A549 (cell line): ENCODE measurements around the gene WFIKKN1. TPM values are rescaled to one million over a fixed set of nuclear protein-coding genes. Genes with fewer than 3 reads are reported as not detected.
A peak's percentile ranks its signal among the peaks of the same experiment; 100 is the strongest.

Source experiments
- ATAC-seq, 2 experiments: fragments of 200-7000 bp in 1 of 2; fragments of >200 bp in 1 of 2; cut with Nextera tagmentation in 1 of 2; cut with Tn5 transposase in 1 of 2; 3 replicates each; pipeline versions ENCODE4 v1.8.0 to v1.9.1; 2018 to 2020; ENCODE audit warnings: mild to moderate bottlenecking in 1 of 2, moderate library complexity in 1 of 2
- CTCF ChIA-PET: fragments of 300-600 bp; sonication (Branson Sonifier 250); formaldehyde crosslinking; extraction: SDS; loops from one replicate; lab custom pipeline; 2021; ENCODE audit warnings: antibody characterized with exemption, inconsistent platforms; lab: Yijun Ruan, JAX
- POLR2A ChIA-PET: fragments of 350-600 bp; formaldehyde crosslinking; extraction: SDS; loops from one replicate; lab custom pipeline; 2021; ENCODE audit warnings: antibody characterized with exemption, inconsistent platforms; lab: Yijun Ruan, JAX
- DNase-seq, 2 experiments: peaks; one replicate each; pipeline versions ENCODE4 v3.0.0 to v3.0.0-alpha.2; 2011 to 2016; ENCODE audit warnings: low read depth in 1 of 2, low spot score in 1 of 2
- FAIRE-seq: peaks from 2 replicates; lab custom pipeline; 2011; peaks lifted over from hg19 to GRCh38; lab: Jason Lieb, UNC
- H3K27ac ChIP-seq, 2 experiments: fragments of >200 bp; sonication (Bioruptor Twin); formaldehyde crosslinking; 3 replicates each; pipeline ENCODE4 v1.5.1; 2016 to 2017
- H3K4me1 ChIP-seq: fragments of >200 bp; sonication (Bioruptor Twin); formaldehyde crosslinking; 3 replicates; pipeline ENCODE4 v1.6.1; 2016
- H3K4me2 ChIP-seq: fragments of >200 bp; sonication (Bioruptor Twin); formaldehyde crosslinking; 3 replicates; pipeline ENCODE4 v1.6.1; 2016
- H3K4me3 ChIP-seq: fragments of >200 bp; sonication (Bioruptor Twin); formaldehyde crosslinking; 3 replicates; pipeline ENCODE4 v1.5.1; 2016
- H3K9me3 ChIP-seq: fragments of >200 bp; sonication (Bioruptor Twin); formaldehyde crosslinking; 3 replicates; pipeline ENCODE4 v1.6.1; 2016
- ATOH8 ChIP-seq: fragments of 250-450 bp; sonication (Bioruptor Pico); IDR thresholded peaks from 2 replicates; pipeline ENCODE4 v1.5.0; 2020; ENCODE audit warnings: low read depth, mild to moderate bottlenecking, moderate library complexity
- CBX2 ChIP-seq: fragments of 200-600 bp; sonication (generic); IDR thresholded peaks from 2 replicates; pipeline ENCODE4 v1.6.1; 2016; ENCODE audit warnings: low read depth, mild to moderate bottlenecking, borderline replicate concordance
- CBX8 ChIP-seq: fragments of 200-600 bp; sonication (generic); IDR thresholded peaks from 2 replicates; pipeline ENCODE4 v1.6.1; 2016
- CTCF ChIP-seq: fragments of >200 bp; sonication (Bioruptor Twin); formaldehyde crosslinking; IDR thresholded peaks from 3 replicates; pipeline ENCODE4 v1.5.1; 2016
- EHF ChIP-seq: fragments of 250-450 bp; sonication (Bioruptor Pico); IDR thresholded peaks from 2 replicates; pipeline ENCODE4 v1.5.0; 2020; ENCODE audit warnings: mild to moderate bottlenecking
- EP300 ChIP-seq, 2 experiments: fragments of >200 bp; sonication (Bioruptor Twin); formaldehyde crosslinking; IDR thresholded peaks; 2 replicates in 1 of 2; 3 replicates in 1 of 2; pipeline ENCODE4 v1.6.1; 2016 to 2017
- FOXS1 ChIP-seq: fragments of 250-450 bp; sonication (Bioruptor Pico); IDR thresholded peaks from 2 replicates; pipeline ENCODE4 v1.5.0; 2020; ENCODE audit warnings: mild to moderate bottlenecking, moderate library complexity
- HOXB13 ChIP-seq: fragments of 250-450 bp; sonication (Bioruptor Pico); IDR thresholded peaks from 2 replicates; pipeline ENCODE4 v1.5.0; 2020; ENCODE audit warnings: low read depth, mild to moderate bottlenecking, moderate library complexity
- KDM5A ChIP-seq: fragments of 200-600 bp; sonication (generic); IDR thresholded peaks from 2 replicates; pipeline ENCODE4 v1.6.1; 2016; ENCODE audit warnings: antibody characterized with exemption, mild to moderate bottlenecking
- MAX ChIP-seq: IDR thresholded peaks from 2 replicates; pipeline ENCODE4 v1.6.1; 2012
- MYC ChIP-seq: IDR thresholded peaks from 2 replicates; pipeline ENCODE4 v1.6.1; 2012; ENCODE audit warnings: mild to moderate bottlenecking, inconsistent platforms, low read length, improper control_type of control experiment, borderline replicate concordance
- NFE2L2 ChIP-seq: fragments of 150-350 bp; conservative IDR thresholded peaks from 2 replicates; pipeline ENCODE4 v1.6.1; 2014; ENCODE audit warnings: low read length
- NPAS2 ChIP-seq: fragments of 250-450 bp; sonication (Bioruptor Pico); IDR thresholded peaks from 2 replicates; pipeline ENCODE4 v1.8.0; 2022; ENCODE audit warnings: mild to moderate bottlenecking, moderate library complexity, borderline replicate concordance
- POLR2A ChIP-seq: IDR thresholded peaks from 2 replicates; pipeline ENCODE4 v1.6.1; 2012; ENCODE audit warnings: mild to moderate bottlenecking, low read length
- POLR2AphosphoS2 ChIP-seq: conservative IDR thresholded peaks from 2 replicates; pipeline ENCODE4 v1.6.1; 2012; ENCODE audit warnings: low read length, improper control_type of control experiment, inconsistent platforms
- RAD21 ChIP-seq, 2 experiments: fragments of >200 bp in 1 of 2; sonication (Bioruptor Twin) in 1 of 2; formaldehyde crosslinking in 1 of 2; IDR thresholded peaks in 1 of 2; conservative IDR thresholded peaks in 1 of 2; 2 replicates in 1 of 2; 3 replicates in 1 of 2; pipeline ENCODE4 v1.6.1; 2012 to 2018; ENCODE audit warnings: inconsistent platforms in 1 of 2
- RCOR1 ChIP-seq: fragments of 150-350 bp; IDR thresholded peaks from 2 replicates; pipeline ENCODE4 v1.6.1; 2014; ENCODE audit warnings: antibody characterized with exemption, low read length, low read depth
- SMC3 ChIP-seq: fragments of >200 bp; sonication (Bioruptor Twin); formaldehyde crosslinking; IDR thresholded peaks from 3 replicates; pipeline ENCODE4 v1.6.1; 2018; ENCODE audit warnings: inconsistent platforms
- TP53 ChIP-seq: fragments of 250-450 bp; sonication (Bioruptor Pico); IDR thresholded peaks from 2 replicates; pipeline ENCODE4 v1.5.0; 2021; ENCODE audit warnings: mild to moderate bottlenecking, moderate library complexity
- ZFP36 ChIP-seq: fragments of 450-650 bp; IDR thresholded peaks from 2 replicates; pipeline ENCODE4 v1.6.1; 2014; ENCODE audit warnings: borderline replicate concordance; ENCODE audit not compliant: partially characterized antibody
- WGBS: methylation state at CpG from one replicate; pipeline ENCODE4 v1.1.6; 2017; ENCODE audit errors: missing lambda C conversion rate; 5-methylcytosine and 5-hydroxymethylcytosine counted together
- polyA plus RNA-seq, 4 experiments: library from polyadenylated mRNA; depleted of rRNA in 3 of 4; stranded (reverse); fragments of >200 nt; fragmentation: RNase III in 1 of 4; extraction: RNeasy Plus Mini Kit Qiagen cat#74134 plus additional on column Dnase treatment in 1 of 4; gene quantifications; 2 replicates in 3 of 4; 3 replicates in 1 of 4; pipeline ENCODE4 v1.2.3, GENCODE V29; 2011 to 2017

The WFIKKN1 gene
- polyA plus RNA-seq, 2 of the 4 experiments (the other 2 are of a cell fraction) = 0.05 to 0.23 TPM

- TF ChIP-seq NFE2L2 = no peak
- no peak for TF ChIP-seq ATOH8
- no peak for TF ChIP-seq POLR2A
- TF ChIP-seq MYC = no peak
- TF ChIP-seq EHF (CRISPR knock-in tag) = no peak
- no peak for TF ChIP-seq CTCF
- no peak for TF ChIP-seq CBX8
- WGBS = 96% methylated on average over 16 of the region's 17 CpGs
- H3K4me3 ChIP-seq = no peak overlapping the region
- DNase-seq (no peak), ATAC-seq (no peak), FAIRE-seq (no peak)
- H3K27ac ChIP-seq = peak overlapping the region in 1 of 2 experiments; percentile 71; a peak in 2 of 6 replicates
- H3K4me1 ChIP-seq = peaks cover 41% of the 10 kb centered on the region
- ChIA-PET CTCF (interaction anchor here (1.2 kb wide), 1 partner anchor 23 kb away, joined by 4 read pairs; no protein-coding TSS in a partner anchor), POLR2A (interaction anchor here (0.6 to 1.7 kb wide), 3 partner anchors 13 to 143 kb away, joined by 4 to 8 read pairs (median 6); partner anchors contain the start of gene METTL26)
- no peaks in the 10 kb centered on the region for H3K9me3 ChIP-seq
- peak overlapping the region; percentile 69 for H3K4me2 ChIP-seq
These were observed 7.9 kb upstream of the WFIKKN1 start for GRCh38 chr16:622920-623280.

- ChIA-PET POLR2A (no interaction called here), CTCF (interaction anchor here (0.6 to 1.8 kb wide), 7 partner anchors 15 to 88 kb away, joined by 3 to 8 read pairs (median 4); partner anchors contain the start of gene RHOT2)
- H3K4me2 ChIP-seq = no peak overlapping the region
- TF ChIP-seq EHF (CRISPR knock-in tag) = no peak
- TF ChIP-seq HOXB13 (CRISPR knock-in tag) = no peak
- TF ChIP-seq ZFP36 = no peak
- TF ChIP-seq RAD21 (conservative IDR thresholded peaks at IDR 0.05 in 1 of 2, IDR thresholded peaks at IDR 0.05 in 1 of 2) = no peak
- H3K4me3 ChIP-seq = no peak overlapping the region
- no peaks in the 10 kb centered on the region for H3K9me3 ChIP-seq
- 80% methylated on average over 10 of the region's 10 CpGs for WGBS
- H3K4me1 ChIP-seq = peaks cover 45% of the 10 kb centered on the region
- no peak for DNase-seq
- no peak for ATAC-seq
- H3K27ac ChIP-seq = peak overlapping the region in 1 of 2 experiments; percentile 8; a peak in 1 of 6 replicates
- FAIRE-seq = no peak
These were observed 6.2 kb upstream of the WFIKKN1 start for GRCh38 chr16:624526-625070.

- no peak for DNase-seq
- no peak overlapping the region for H3K4me2 ChIP-seq
- ATAC-seq = no peak
- FAIRE-seq = no peak
- H3K4me3 ChIP-seq = no peak overlapping the region
- POLR2A ChIA-PET = no interaction called here
- peaks cover 51% of the 10 kb centered on the region for H3K4me1 ChIP-seq
- 93% methylated on average over 29 of the region's 37 CpGs for WGBS
- H3K9me3 ChIP-seq = no peaks in the 10 kb centered on the region
- CTCF ChIA-PET = interaction anchor here (0.6 to 2.0 kb wide), 8 partner anchors 18 to 559 kb away, joined by 3 to 8 read pairs (median 4); no protein-coding TSS in a partner anchor
- H3K27ac ChIP-seq = peak overlapping the region in 1 of 2 experiments; percentile 87; a peak in 2 of 6 replicates
- TF ChIP-seq CBX2 (no peak), RCOR1 (no peak), SMC3 (no peak), TP53 (CRISPR knock-in tag) (no peak), NPAS2 (no peak), FOXS1 (no peak), KDM5A (no peak), POLR2AphosphoS2 (no peak), MAX (no peak), EP300 (IDR thresholded peaks at IDR 0.05) (no peak)
- TF ChIP-seq, all 56 proteins: peak for 0
These were observed 5.4 kb upstream of the WFIKKN1 start for GRCh38 chr16:625117-625976.
